ENCODE measurements around the gene ITPK1. TPM values are rescaled to one million over a fixed set of nuclear protein-coding genes. Genes with fewer than 3 reads are reported as not detected.
A peak's percentile ranks its signal among the peaks of the same experiment; 100 is the strongest.

The ITPK1 gene
- total RNA-seq, 1 donor from 2014 or later, result 112 TPM

DNA sequence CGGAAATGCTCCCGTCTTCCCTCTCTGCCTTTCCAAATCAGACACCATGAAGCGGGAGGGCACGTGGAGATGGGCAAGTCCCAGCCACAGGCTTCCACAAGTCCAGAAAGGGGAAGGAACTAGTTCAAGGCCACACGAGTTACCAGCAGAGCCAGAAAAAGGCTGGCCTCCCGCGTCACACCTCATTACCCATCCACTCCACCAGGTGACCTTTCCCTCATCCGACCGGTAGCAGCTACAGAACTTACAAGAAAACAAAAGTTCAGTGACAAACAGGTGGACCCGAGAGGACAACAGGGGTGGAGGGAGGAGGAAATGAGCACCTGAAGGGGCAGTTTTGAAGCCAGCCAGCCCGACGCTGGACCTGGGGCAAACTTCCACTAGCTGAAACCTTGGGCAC, 145.9 kb downstream of the ITPK1 start:
- TF ChIP-seq, protein P1, sequence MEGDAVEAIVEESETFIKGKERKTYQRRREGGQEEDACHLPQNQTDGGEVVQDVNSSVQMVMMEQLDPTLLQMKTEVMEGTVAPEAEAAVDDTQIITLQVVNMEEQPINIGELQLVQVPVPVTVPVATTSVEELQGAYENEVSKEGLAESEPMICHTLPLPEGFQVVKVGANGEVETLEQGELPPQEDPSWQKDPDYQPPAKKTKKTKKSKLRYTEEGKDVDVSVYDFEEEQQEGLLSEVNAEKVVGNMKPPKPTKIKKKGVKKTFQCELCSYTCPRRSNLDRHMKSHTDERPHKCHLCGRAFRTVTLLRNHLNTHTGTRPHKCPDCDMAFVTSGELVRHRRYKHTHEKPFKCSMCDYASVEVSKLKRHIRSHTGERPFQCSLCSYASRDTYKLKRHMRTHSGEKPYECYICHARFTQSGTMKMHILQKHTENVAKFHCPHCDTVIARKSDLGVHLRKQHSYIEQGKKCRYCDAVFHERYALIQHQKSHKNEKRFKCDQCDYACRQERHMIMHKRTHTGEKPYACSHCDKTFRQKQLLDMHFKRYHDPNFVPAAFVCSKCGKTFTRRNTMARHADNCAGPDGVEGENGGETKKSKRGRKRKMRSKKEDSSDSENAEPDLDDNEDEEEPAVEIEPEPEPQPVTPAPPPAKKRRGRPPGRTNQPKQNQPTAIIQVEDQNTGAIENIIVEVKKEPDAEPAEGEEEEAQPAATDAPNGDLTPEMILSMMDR (IDR thresholded peaks at IDR 0.05; ENCODE audit: borderline replicate concordance), result no peak
- Histone ChIP-seq H3K27me3 (ENCODE audit: low read depth) (no peaks in the 10 kb centered on the region), H3K36me3 (no peaks in the 10 kb centered on the region), H3K9me3 (replicated peaks) (no peaks in the 10 kb centered on the region), H3K27ac (replicated peaks) (peak overlapping the region; percentile 80), H3K4me3 (no peak overlapping the region), H3K4me1 (peaks cover 69% of the 10 kb centered on the region)
- intact Hi-C loops (cut with micrococcal nuclease), result no loop called here
- peak; percentile 22 for DNase-seq

DNA sequence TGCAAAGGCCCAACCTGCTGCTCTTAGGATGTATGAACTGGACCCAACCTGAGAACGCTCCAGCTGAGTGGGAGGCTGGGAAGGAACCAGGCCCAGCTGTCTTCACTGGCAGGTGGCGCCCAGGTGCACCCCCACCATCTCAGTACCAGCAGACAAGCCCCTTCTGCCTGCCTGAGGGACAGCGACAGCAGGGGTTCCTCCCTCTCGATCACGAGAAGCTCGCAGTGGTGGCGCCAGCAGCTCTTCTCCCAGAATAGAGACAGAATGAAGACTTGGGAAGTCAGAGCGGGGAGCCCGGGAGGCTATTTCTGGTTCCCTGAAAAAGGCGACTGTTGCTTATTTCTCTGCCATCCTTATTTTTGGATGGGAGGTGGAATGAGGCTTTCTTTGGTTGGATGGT, 146.3 kb downstream of the ITPK1 start:
- peaks cover 69% of the 10 kb centered on the region for H3K4me1 ChIP-seq
- H3K4me3 ChIP-seq, result no peak overlapping the region
- H3K27me3 ChIP-seq (ENCODE audit: low read depth), result no peaks in the 10 kb centered on the region
- peak overlapping the region; percentile 80 for H3K27ac ChIP-seq (replicated peaks)
- peak; percentile 16 for DNase-seq
- no peaks in the 10 kb centered on the region for H3K36me3 ChIP-seq
- H3K9me3 ChIP-seq (replicated peaks), result no peaks in the 10 kb centered on the region
- TF ChIP-seq, protein P1 (IDR thresholded peaks at IDR 0.05; ENCODE audit: borderline replicate concordance), result no peak
- intact Hi-C loops (cut with micrococcal nuclease), result no loop called here

DNA sequence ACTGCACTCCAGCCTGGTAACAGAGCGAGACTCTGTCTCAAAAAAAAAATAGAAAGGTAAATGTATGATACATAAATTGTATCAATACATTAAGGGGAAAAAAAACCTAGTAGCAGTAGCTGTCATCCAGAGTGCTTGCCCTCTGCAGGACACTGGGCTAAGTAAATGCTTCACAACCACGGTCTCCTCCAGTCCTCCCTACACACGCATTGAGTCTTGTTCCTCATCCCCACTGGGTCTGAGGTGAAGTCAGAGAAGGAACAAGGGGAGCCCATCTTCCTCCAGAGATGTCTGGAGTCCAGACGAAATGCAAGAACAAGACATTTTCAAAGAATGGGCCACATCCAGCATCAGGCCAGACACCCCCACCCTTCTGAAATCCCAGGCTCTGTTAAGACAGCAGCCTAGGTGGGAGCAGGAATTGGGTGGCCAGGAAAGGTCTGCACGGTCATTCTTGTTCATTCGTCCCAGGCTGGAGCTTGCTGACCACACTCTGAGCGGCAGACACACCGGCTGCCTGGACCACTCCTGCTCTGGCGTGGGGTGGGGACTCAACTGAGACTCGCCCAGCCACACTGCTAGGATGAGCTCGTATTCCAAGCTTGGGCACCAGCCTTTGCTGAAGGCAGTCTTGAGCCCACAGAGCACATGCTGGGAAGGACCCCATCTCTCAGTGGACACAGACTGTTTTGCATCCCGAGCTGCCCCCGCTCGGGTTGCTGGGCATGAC, 147.3 kb downstream of the ITPK1 start:
- TF ChIP-seq, protein P1 (IDR thresholded peaks at IDR 0.05; ENCODE audit: borderline replicate concordance), result no peak
- no peaks in the 10 kb centered on the region for H3K27me3 ChIP-seq (ENCODE audit: low read depth)
- no peak overlapping the region for H3K4me3 ChIP-seq
- peak; percentile 9 for DNase-seq
- H3K4me1 ChIP-seq, result peaks cover 69% of the 10 kb centered on the region
- no peaks in the 10 kb centered on the region for H3K9me3 ChIP-seq (replicated peaks)
- intact Hi-C loops (cut with micrococcal nuclease), result no loop called here
- H3K27ac ChIP-seq (replicated peaks), result peak overlapping the region; percentile 80
- no peaks in the 10 kb centered on the region for H3K36me3 ChIP-seq

DNA sequence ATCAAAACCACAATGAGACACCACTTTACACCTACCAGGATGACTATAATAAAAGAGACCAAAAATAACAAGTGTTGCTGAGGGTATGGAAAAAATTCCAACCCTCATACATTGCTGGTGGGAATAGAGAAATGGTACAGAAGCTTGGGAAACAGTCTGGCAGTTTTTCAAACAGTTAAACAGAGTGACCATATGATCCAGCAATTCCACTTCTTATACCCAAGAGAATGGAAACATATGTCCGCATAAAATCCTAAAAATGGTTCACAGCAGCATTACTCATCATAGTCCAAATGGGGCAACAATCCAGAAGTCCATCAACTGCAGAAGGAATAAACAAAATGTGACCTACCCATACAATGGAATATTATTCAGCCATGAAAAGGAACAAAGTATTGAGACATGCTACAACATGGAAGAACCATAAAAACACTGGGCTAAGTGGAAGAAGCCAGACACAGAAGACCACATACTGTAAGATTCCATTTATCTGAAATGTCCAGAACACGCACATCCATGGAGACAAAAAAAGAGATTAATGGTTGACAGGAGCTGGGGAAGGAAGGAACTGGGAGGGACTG, 148.3 kb downstream of the ITPK1 start:
- H3K4me1 ChIP-seq, result peaks cover 68% of the 10 kb centered on the region
- H3K27me3 ChIP-seq (ENCODE audit: low read depth), result no peaks in the 10 kb centered on the region
- no peaks in the 10 kb centered on the region for H3K9me3 ChIP-seq (replicated peaks)
- peaks cover under 1% of the 10 kb centered on the region for H3K36me3 ChIP-seq
- intact Hi-C loops (cut with micrococcal nuclease), result no loop called here
- no peak overlapping the region for H3K4me3 ChIP-seq
- no peak for DNase-seq
- no peak overlapping the region for H3K27ac ChIP-seq (replicated peaks)
- TF ChIP-seq, protein P1 (IDR thresholded peaks at IDR 0.05; ENCODE audit: borderline replicate concordance), result no peak

DNA sequence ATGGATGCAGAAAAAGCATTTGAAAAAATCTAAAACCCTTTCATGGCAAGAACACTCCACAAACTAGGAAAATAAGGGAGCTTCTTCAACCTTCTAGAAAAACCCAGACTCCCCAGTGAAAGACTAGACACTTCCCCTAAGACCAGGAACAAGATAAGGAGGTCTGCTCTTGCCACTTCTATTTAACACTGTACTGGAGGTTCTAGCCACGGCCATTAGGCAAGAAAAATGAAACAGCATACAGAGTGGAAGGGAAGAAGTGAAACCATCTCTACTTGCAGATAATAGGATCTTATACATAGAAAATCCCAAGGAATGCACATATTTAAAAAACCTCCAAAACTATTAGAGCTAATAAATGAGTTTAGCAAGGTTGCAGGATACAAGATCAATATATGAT, 150.4 kb downstream of the ITPK1 start:
- no peaks in the 10 kb centered on the region for H3K27me3 ChIP-seq (ENCODE audit: low read depth)
- peak overlapping the region; percentile 86 for H3K27ac ChIP-seq (replicated peaks)
- H3K9me3 ChIP-seq (replicated peaks), result no peaks in the 10 kb centered on the region
- TF ChIP-seq, protein P1 (IDR thresholded peaks at IDR 0.05; ENCODE audit: borderline replicate concordance), result no peak
- peaks cover 22% of the 10 kb centered on the region for H3K36me3 ChIP-seq
- DNase-seq, result no peak
- intact Hi-C loops (cut with micrococcal nuclease), result no loop called here
- no peak overlapping the region for H3K4me3 ChIP-seq
- peaks cover 54% of the 10 kb centered on the region for H3K4me1 ChIP-seq
